Liver (tissue), 9 donors: ENCODE data around the gene UBALD1. TPM values are rescaled to one million over a fixed set of nuclear protein-coding genes. Genes with fewer than 3 reads are reported as not detected.

ENCODE experiments used
- DNase-seq: peaks from one replicate; pipeline ENCODE4 v3.0.0-alpha.2; 2017; ENCODE audit warnings: low spot score
- H3K27ac ChIP-seq, 2 donors: one replicate each; pipeline ENCODE4 v1.7.0; 2013; ENCODE audit warnings: inconsistent platforms in 2 of 2, low read length in 2 of 2, control low read depth in 1 of 2, low read depth in 1 of 2, mild to moderate bottlenecking in 1 of 2
- H3K27me3 ChIP-seq, 4 donors: one replicate each; pipeline versions ENCODE4 v1.6.1 to v1.7.0; 2013; ENCODE audit warnings: low read length in 3 of 4, inconsistent platforms in 1 of 4, mild to moderate bottlenecking in 1 of 4, moderate library complexity in 1 of 4; ENCODE audit not compliant: control insufficient read depth in 4 of 4, insufficient read depth in 4 of 4
- H3K36me3 ChIP-seq, 4 donors: one replicate each; pipeline versions ENCODE4 v1.6.1 to v1.7.0; 2013; ENCODE audit warnings: low read length in 3 of 4, mild to moderate bottlenecking in 3 of 4, low read depth in 1 of 4, moderate library complexity in 1 of 4; ENCODE audit not compliant: control insufficient read depth in 4 of 4, insufficient read depth in 3 of 4
- H3K4me1 ChIP-seq, 4 donors: one replicate each; pipeline versions ENCODE4 v1.6.1 to v1.7.0; 2013; ENCODE audit warnings: low read length in 3 of 4, mild to moderate bottlenecking in 3 of 4, moderate library complexity in 1 of 4; ENCODE audit not compliant: control insufficient read depth in 4 of 4, insufficient read depth in 4 of 4
- H3K4me3 ChIP-seq, 3 donors: one replicate each; pipeline versions ENCODE4 v1.6.1 to v1.7.0; 2013; ENCODE audit warnings: low read length in 3 of 3, control low read depth in 1 of 3, low read depth in 1 of 3, mild to moderate bottlenecking in 1 of 3
- H3K9ac ChIP-seq, 2 donors: one replicate each; pipeline ENCODE4 v1.7.0; 2013; ENCODE audit warnings: low read length in 2 of 2, mild to moderate bottlenecking in 2 of 2, moderate library complexity in 2 of 2, control low read depth in 1 of 2, low read depth in 1 of 2
- H3K9me3 ChIP-seq, 4 donors: one replicate each; pipeline versions ENCODE4 v1.6.1 to v1.7.0; 2013; ENCODE audit warnings: low read length in 3 of 4; ENCODE audit not compliant: control insufficient read depth in 4 of 4
- EGR1 ChIP-seq, 2 donors: IDR thresholded peaks; 2 replicates each; pipeline ENCODE4 v1.6.1; 2016 to 2018; ENCODE audit warnings: antibody characterized with exemption in 2 of 2, low read depth in 2 of 2
- FOXA2 ChIP-seq: IDR thresholded peaks from 2 replicates; pipeline ENCODE4 v1.6.1; 2016; ENCODE audit warnings: antibody characterized with exemption
- GABPA ChIP-seq, 2 donors: IDR thresholded peaks in 1 of 2; conservative IDR thresholded peaks in 1 of 2; 2 replicates each; pipeline ENCODE4 v1.6.1; 2016; ENCODE audit warnings: antibody characterized with exemption in 2 of 2, mild to moderate bottlenecking in 1 of 2, moderate library complexity in 1 of 2
- HNF4A ChIP-seq, 2 donors: conservative IDR thresholded peaks; 2 replicates each; pipeline ENCODE4 v1.6.1; 2016; ENCODE audit warnings: antibody characterized with exemption in 2 of 2, mild to moderate bottlenecking in 2 of 2
- HNF4G ChIP-seq: IDR thresholded peaks from 2 replicates; pipeline ENCODE4 v1.6.1; 2016; ENCODE audit warnings: antibody characterized with exemption
- JUND ChIP-seq, 2 donors: IDR thresholded peaks; 2 replicates each; pipeline ENCODE4 v1.6.1; 2016; ENCODE audit warnings: antibody characterized with exemption in 2 of 2
- RXRA ChIP-seq, 2 donors: IDR thresholded peaks; 2 replicates each; pipeline ENCODE4 v1.6.1; 2017 to 2018; ENCODE audit warnings: antibody characterized with exemption in 2 of 2, mild to moderate bottlenecking in 1 of 2
- SP1 ChIP-seq: IDR thresholded peaks from 2 replicates; pipeline ENCODE4 v1.6.1; 2018; ENCODE audit warnings: antibody characterized with exemption, mild to moderate bottlenecking
- TAF1 ChIP-seq: conservative IDR thresholded peaks from 2 replicates; pipeline ENCODE4 v1.6.1; 2016; ENCODE audit warnings: antibody characterized with exemption, mild to moderate bottlenecking
- YY1 ChIP-seq: IDR thresholded peaks from 2 replicates; pipeline ENCODE4 v1.6.1; 2016; ENCODE audit warnings: antibody characterized with exemption, mild to moderate bottlenecking
- WGBS: extraction: QIAGEN DNeasy Blood & Tissue Kit; methylation state at CpG from one replicate; pipeline ENCODE4 v1.1.7; 2013; 5-methylcytosine and 5-hydroxymethylcytosine counted together
- polyA plus RNA-seq, 2 donors: library from polyadenylated mRNA; stranded (reverse) in 1 of 2; unstranded in 1 of 2; fragments of 200-250 nt in 1 of 2; fragments of >200 nt in 1 of 2; fragmentation: Nextera tagmentation in 1 of 2; extraction: Ambion mirVana in 1 of 2; gene quantifications; one replicate each; pipeline versions ENCODE4 v1.2.1 to v1.2.3, GENCODE V29; 2013 to 2015
- total RNA-seq, 2 donors: library from RNA; depleted of rRNA; stranded (reverse); fragments of >200 nt; gene quantifications; one replicate each; pipeline ENCODE4 v1.2.3, GENCODE V29; 2014
- TF ChIP-seq, protein P1 (sequence below): fragments of 150-350 bp; IDR thresholded peaks from 2 replicates; pipeline ENCODE4 v1.5.1; 2017; ENCODE audit warnings: improper control_type of control experiment, low read depth, low read length; ENCODE audit not compliant: missing input control
- TF ChIP-seq, protein P2 (sequence below): IDR thresholded peaks from 2 replicates; pipeline ENCODE4 v1.6.1; 2016; ENCODE audit warnings: antibody characterized with exemption
- TF ChIP-seq, protein P3 (sequence below): IDR thresholded peaks from 2 replicates; pipeline ENCODE4 v1.6.1; 2016; ENCODE audit warnings: antibody characterized with exemption
- TF ChIP-seq, protein P4 (sequence below): IDR thresholded peaks from 2 replicates; pipeline ENCODE4 v1.6.1; 2016; ENCODE audit warnings: antibody characterized with exemption
- donor health status: healthy.
- donor health status: healthy.
- donor health status: healthy.
- donor health status: healthy.
- donor health status: healthy.

UBALD1 gene
- total and polyA plus RNA-seq, 4 donors = 4.5 to 22.4 (median 7.5) TPM

DNA sequence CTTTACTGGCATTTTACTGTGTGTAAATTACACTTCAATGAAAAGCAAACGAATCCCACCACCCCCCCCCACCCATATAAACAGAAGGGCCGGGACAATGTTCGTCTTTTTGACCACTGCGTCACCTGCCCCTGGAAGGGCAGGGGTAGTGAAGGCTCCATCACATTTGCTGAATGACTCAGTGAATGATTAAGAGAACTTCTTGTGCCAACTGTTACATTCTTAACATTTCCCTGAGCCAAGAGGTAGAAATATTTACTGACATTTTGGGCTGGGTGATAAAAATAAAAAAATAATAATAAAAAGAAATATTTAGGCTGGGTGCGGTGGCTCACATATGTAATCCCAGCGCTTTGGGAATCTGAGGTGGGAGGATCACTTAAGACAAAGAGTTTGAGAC lies 34.4 kb downstream of the UBALD1 start:
- H3K27me3 ChIP-seq = no peaks in the 10 kb centered on the region
- H3K9me3 ChIP-seq = no peaks in the 10 kb centered on the region
- TF ChIP-seq HNF4A (conservative IDR thresholded peaks at IDR 0.05) (no peak), GABPA (IDR thresholded peaks at IDR 0.05 in 1 of 2, conservative IDR thresholded peaks at IDR 0.05 in 1 of 2) (no peak), HNF4G (no peak), FOXA2 (no peak), YY1 (no peak)
- TF ChIP-seq, protein P1, sequence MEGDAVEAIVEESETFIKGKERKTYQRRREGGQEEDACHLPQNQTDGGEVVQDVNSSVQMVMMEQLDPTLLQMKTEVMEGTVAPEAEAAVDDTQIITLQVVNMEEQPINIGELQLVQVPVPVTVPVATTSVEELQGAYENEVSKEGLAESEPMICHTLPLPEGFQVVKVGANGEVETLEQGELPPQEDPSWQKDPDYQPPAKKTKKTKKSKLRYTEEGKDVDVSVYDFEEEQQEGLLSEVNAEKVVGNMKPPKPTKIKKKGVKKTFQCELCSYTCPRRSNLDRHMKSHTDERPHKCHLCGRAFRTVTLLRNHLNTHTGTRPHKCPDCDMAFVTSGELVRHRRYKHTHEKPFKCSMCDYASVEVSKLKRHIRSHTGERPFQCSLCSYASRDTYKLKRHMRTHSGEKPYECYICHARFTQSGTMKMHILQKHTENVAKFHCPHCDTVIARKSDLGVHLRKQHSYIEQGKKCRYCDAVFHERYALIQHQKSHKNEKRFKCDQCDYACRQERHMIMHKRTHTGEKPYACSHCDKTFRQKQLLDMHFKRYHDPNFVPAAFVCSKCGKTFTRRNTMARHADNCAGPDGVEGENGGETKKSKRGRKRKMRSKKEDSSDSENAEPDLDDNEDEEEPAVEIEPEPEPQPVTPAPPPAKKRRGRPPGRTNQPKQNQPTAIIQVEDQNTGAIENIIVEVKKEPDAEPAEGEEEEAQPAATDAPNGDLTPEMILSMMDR = no peak
- no peak overlapping the region for H3K27ac ChIP-seq
- H3K9ac ChIP-seq = no peak overlapping the region
- no peaks in the 10 kb centered on the region for H3K4me1 ChIP-seq
- no peak overlapping the region for H3K4me3 ChIP-seq
- 71% methylated on average over 6 of the region's 6 CpGs for WGBS
- H3K36me3 ChIP-seq = no peaks in the 10 kb centered on the region
- no peak for DNase-seq

DNA sequence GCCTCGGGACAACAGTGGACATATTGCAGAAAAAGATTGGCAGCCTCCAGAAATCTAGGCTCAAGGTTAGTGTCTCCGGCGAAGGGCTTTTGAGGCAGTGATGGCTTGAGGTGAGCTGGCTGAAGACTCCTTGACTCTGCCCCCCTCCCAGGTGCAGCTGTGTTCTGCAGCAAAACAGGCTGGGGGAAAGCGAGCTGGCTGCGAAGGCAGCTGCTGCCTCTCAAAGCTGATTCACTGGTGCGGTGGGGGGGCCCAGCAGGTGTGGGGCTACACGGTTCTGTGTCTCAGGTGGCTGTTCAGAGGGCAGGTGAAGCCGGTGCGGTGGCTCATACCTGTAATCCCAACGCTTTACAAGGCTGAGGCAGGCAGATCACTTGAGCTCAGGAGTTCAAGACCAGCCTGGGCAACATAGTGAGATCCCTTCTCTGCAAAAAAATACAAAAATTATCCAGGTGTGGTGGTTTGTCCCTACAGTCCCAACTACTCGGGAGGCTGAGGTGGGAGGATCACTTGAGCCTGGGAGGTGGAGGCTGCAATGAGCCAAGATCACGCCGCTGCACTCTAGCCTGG lies 35.6 kb downstream of the UBALD1 start:
- no peak overlapping the region for H3K27ac ChIP-seq
- no peaks in the 10 kb centered on the region for H3K36me3 ChIP-seq
- H3K27me3 ChIP-seq = no peaks in the 10 kb centered on the region
- H3K4me1 ChIP-seq = no peaks in the 10 kb centered on the region
- 88% methylated on average over 13 of the region's 13 CpGs for WGBS
- no peak overlapping the region for H3K9ac ChIP-seq
- no peak overlapping the region for H3K4me3 ChIP-seq
- no peak for DNase-seq
- no peak for TF ChIP-seq HNF4G
- TF ChIP-seq, protein P2, sequence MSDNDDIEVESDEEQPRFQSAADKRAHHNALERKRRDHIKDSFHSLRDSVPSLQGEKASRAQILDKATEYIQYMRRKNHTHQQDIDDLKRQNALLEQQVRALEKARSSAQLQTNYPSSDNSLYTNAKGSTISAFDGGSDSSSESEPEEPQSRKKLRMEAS = no peak
- no peak for TF ChIP-seq TAF1
- TF ChIP-seq JUND (IDR thresholded peaks at IDR 0.05) = no peak
- no peak for TF ChIP-seq SP1
- TF ChIP-seq FOXA2 = no peak
- TF ChIP-seq GABPA (IDR thresholded peaks at IDR 0.05 in 1 of 2, conservative IDR thresholded peaks at IDR 0.05 in 1 of 2) = no peak
- TF ChIP-seq EGR1 (IDR thresholded peaks at IDR 0.05; ENCODE audit: low read depth in 2 of 2) = no peak
- TF ChIP-seq, protein P1 = no peak
- TF ChIP-seq RXRA (IDR thresholded peaks at IDR 0.05) = no peak
- TF ChIP-seq, protein P3, sequence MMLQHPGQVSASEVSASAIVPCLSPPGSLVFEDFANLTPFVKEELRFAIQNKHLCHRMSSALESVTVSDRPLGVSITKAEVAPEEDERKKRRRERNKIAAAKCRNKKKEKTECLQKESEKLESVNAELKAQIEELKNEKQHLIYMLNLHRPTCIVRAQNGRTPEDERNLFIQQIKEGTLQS = no peak
- H3K9me3 ChIP-seq = no peaks in the 10 kb centered on the region

DNA sequence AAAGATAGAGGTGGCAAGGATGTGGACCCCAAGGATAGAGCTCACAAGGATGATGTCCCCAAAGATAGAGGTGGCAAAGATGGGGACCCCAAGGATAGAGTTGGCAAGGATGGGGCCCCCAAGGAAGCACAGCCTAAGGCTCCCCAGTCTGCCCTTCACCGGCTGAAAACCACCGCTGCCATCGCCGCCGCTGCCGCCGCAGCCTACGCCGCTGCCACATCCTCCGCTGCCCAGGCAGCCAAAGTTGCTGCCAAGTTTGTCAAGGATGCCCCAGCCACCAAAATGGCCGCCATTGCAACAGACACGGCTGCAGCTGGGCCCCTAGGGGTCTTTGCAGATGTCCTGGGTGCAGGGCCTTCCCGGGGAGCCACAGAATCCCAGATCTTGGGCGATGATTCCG lies 38.7 kb downstream of the UBALD1 start:
- Histone ChIP-seq H3K4me3 (no peak overlapping the region), H3K27ac (no peak overlapping the region), H3K27me3 (no peaks in the 10 kb centered on the region), H3K4me1 (no peaks in the 10 kb centered on the region), H3K9me3 (no peaks in the 10 kb centered on the region), H3K9ac (no peak overlapping the region), H3K36me3 (no peaks in the 10 kb centered on the region)
- 98% methylated on average over 15 of the region's 15 CpGs for WGBS
- no peak for DNase-seq
- TF ChIP-seq SP1 (no peak), HNF4A (conservative IDR thresholded peaks at IDR 0.05) (no peak), RXRA (IDR thresholded peaks at IDR 0.05) (no peak)
- TF ChIP-seq, protein P4, sequence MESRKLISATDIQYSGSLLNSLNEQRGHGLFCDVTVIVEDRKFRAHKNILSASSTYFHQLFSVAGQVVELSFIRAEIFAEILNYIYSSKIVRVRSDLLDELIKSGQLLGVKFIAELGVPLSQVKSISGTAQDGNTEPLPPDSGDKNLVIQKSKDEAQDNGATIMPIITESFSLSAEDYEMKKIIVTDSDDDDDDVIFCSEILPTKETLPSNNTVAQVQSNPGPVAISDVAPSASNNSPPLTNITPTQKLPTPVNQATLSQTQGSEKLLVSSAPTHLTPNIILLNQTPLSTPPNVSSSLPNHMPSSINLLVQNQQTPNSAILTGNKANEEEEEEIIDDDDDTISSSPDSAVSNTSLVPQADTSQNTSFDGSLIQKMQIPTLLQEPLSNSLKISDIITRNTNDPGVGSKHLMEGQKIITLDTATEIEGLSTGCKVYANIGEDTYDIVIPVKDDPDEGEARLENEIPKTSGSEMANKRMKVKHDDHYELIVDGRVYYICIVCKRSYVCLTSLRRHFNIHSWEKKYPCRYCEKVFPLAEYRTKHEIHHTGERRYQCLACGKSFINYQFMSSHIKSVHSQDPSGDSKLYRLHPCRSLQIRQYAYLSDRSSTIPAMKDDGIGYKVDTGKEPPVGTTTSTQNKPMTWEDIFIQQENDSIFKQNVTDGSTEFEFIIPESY = no peak
